GM18519 (cell line): ENCODE data around the gene STARD10.
A peak's percentile ranks its signal among the peaks of the same experiment; 100 is the strongest.

Experiments
- ATAC-seq: cut with Tn5 transposase; IDR thresholded peaks from one replicate; pipeline ENCODE4 v1.9.1; 2021; ENCODE audit warnings: mild to moderate bottlenecking, moderate library complexity; ENCODE audit not compliant: unreplicated experiment, low FRiP score

STARD10 gene

GRCh38 chr11:72735495-72736027 is 58.3 kb downstream of the STARD10 start:
- ATAC-seq, result no peak

DNA sequence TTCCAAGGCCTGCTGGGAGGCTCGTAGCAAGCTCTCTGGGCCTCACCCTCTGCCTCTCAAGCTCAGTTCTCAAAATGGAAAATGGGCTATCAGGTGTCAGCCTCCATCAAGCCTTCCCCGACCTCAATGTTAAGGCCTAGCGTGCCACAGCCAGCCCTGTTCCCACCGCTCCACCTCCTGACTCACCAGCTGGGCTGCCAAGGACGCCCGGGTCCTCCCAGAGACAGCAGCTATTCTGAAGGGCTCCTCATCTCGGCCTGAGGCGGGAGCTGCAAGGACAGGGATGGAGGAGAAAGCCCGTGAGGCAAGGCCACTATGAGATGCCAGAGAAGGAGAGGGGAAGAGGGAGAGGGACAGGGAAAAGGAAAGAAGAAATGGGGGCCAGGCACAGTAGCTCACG is 61.5 kb downstream of the STARD10 start:
- ATAC-seq, result no peak

- no peak for ATAC-seq
These were observed 63.1 kb downstream of the STARD10 start for GRCh38 chr11:72730737-72731136.

- no peak for ATAC-seq
These were observed 63.6 kb downstream of the STARD10 start for GRCh38 chr11:72730243-72730642.

GRCh38 chr11:72727521-72727920 is 66.3 kb downstream of the STARD10 start:
- ATAC-seq, result no peak

DNA sequence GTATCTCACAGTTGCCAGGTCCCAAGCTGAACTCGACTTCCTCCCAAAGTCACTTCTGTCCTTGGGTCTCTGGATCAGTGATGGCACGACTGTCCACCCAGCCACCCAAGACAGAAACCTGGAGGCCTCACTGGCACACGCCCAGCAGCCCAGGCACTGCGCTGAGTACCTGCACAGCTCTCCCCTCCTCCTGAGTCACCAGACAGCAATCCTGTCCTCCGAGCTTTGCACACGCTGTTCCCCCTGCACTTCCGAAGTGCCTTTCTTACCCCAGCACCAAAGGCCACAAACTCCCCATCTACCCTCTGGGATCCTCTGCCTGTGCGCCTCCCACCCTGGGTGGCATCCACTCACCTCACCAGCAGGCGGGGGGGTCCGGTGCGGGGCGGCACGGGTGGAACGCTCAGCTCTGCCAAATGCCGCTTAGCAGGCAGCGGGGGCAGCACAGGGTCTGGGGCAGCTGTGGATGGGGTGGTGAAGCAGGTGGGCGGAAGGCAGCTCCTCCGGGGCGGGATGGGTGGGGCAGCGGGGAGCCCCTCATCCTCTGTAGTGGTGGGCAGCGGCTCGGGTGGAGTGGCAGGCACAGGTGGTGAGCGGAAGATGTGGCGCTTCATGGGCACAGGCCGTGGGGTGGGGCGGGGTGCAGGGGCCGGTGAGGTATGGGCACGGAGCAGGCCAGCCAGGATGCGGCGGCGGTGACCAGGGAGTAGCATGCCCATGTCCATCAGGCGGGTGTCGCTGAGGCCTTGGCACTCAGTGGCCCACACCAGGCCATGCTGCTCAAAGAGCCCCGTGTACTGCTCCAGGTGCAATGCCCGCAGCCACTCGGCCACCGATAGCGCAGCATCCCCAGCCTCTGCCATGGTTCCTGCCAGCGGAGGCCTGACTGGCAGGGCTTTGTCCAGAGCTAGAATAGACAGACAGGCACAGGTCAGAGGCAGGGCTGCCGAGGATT is 67.3 kb downstream of the STARD10 start:
- no peak for ATAC-seq

DNA sequence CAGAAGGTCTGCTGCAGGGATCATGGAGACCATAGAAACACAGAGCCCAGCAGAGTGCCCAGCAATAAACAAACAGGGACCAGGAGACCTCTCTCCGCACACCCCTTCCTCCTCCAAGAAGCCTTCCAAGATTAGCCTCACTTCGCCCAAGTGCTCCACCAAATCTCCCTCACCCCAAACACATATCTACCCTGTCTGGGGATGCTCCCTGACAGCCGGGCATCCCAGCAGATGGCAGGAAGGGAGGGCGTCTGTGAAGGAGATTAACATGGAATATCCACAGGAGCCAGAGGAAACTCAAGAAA is 68.2 kb downstream of the STARD10 start:
- no peak for ATAC-seq

GRCh38 chr11:72724851-72725723 is 68.8 kb downstream of the STARD10 start:
- no peak for ATAC-seq

DNA sequence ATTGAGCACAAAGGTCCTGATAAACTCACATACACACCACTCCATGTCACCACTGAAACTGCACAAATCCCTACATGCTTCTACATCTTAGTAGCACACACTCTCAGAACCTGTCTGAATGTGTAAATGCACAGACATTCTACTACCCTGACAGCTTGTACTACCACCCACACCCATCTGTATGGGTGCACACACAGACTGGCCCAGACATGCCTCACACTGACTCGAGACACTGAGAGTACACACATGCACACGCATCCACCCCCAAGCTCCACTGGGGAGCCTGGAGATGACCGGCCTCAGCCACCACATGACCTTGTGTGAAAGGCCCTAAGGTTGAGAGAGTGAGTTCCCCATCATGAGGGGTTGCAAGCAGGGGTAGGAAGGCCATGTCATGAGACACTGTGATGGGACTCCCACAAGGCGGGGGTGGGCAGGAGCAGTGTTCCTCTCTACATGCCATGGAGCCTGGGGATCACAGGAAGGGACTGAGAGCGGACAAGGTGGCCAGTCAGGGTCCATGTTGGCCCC is 69.8 kb downstream of the STARD10 start:
- ATAC-seq, result no peak

DNA sequence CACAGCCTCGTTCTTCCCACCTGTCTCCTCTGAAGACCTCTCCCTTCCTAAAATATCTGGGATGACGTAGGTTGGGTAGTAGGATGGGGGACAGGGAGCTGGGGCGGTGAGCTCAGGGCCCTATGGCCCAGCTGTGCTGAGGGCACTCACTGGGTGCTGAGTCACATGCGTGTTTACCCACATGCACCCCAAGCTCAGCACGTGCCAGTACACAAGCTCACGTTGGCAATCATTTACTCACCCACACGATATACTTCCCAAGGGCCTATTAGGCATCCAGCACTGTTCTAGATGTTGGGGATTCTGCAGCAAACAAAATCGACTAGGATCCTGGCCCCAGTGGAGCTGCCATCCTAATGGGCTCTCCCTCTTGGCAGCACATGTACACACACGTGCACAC is 70.3 kb downstream of the STARD10 start:
- no peak for ATAC-seq

- peak; percentile 71 for ATAC-seq
These were observed 71.6 kb downstream of the STARD10 start for GRCh38 chr11:72722050-72722748.

- ATAC-seq, result no peak
These were observed 72.2 kb downstream of the STARD10 start for GRCh38 chr11:72721689-72722049.

- ATAC-seq, result no peak
These were observed 72.6 kb downstream of the STARD10 start for GRCh38 chr11:72721276-72721675.

DNA sequence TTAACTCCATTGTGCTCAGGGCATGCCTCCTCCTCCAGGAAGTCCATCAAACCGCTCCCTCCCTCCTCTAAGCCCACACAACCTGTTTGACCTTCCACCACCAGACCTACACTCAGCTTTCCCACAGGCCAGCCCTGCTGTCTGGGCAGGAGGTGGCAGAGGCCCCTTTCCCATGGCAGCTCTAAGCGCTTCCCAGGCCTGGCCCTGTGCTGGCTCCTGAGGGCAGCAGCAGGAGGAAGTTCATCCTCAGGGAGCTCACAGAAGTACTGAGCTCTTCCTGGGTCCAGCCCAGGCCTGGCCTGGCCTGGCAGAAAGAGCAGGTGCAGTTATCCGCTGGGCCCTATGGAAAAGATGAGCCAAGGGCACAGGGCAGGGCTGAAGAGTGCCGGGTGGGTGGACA is 73.1 kb downstream of the STARD10 start:
- no peak for ATAC-seq

DNA sequence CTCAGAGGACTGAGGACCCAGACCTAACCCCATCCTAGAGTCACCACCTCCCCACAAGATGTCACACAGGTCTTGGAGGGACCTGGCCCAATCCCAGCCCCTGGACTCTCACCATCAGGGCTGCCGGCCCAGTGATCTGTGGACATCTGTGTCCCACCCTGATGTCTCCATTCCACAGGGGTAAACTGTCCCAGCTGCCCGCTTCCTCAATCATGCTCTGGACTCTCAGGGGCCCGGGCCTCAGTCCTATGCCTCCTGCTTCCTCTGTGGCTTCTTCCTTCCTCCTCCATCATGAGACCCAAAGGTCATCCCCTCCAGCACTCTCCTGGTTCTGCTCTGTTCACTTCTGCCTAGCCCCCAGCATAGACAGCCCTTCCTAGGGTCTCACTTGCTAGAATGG is 73.8 kb downstream of the STARD10 start:
- no peak for ATAC-seq

- ATAC-seq, result no peak
These were observed 74.3 kb downstream of the STARD10 start for GRCh38 chr11:72719551-72719950.

DNA sequence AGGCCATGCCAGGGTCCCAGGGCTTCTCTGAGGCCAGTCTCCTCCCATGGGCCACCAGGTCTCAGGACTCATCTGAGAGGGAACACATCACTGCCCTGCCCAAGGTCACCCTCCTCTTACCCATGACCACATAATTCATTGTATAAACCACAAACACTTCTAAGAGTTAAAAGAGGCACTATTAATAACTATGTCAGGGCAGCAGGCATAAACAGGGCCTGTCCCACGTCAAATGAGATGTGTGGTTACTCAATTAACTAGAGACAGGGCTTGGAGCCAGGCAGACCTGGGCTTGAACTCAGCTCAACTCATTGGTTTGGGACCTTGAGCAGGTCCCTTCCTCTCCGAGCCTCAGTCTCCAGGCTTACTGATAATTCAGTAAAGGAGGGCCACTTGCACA is 74.7 kb downstream of the STARD10 start:
- no peak for ATAC-seq

DNA sequence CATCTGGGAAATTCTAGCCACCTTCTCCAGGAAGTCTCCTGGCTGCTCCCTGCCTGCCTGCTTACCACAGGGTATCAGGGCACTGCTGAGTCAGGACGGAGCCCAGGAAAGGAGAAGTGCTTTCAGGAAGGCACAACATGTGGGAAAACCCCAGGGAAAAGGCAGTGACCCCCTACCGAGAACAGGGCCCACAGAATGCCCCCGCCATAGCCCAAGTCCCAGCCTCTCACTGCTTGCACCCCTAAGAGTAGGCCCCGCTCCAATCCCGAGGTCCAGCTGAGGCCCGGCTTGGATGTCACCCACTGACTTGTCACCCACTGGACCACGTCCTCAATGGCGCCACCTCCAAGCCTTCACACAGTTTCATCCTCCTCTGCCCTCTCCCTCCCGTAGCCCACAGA is 75.7 kb downstream of the STARD10 start:
- ATAC-seq, result no peak

- no peak for ATAC-seq
These were observed 76.9 kb downstream of the STARD10 start for GRCh38 chr11:72716788-72717435.

DNA sequence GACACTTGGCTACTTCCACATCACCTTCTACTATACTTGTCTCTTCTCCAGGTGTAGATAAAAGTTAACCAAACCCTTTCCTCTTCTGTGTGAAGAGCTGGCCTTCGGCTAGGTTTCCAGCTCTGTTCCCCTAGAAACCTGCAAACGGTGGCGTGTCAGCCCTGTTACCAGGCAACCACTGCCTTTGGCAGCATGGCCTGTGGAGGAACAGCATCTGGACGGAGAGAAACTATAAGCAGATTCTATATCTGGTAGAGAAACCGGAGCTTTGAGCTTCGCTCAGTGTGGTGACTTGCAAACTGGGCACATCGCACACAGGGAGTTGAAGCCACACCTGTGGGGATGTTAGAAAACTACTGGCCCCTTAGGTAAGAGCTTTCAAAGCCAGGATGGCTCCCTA is 77.6 kb downstream of the STARD10 start:
- ATAC-seq, result no peak
